Activated gamma-delta T cell (primary cell): Measurements from ENCODE around the gene CDK5RAP2.
"Not testable (repeated sequence)": the region's sequence is repeated elsewhere in the genome, so short reads cannot be mapped to it uniquely, and the experiment has no call there.

Source experiments
- DNase-seq: peaks from one replicate; lab custom pipeline; 2025; lab: John Stamatoyannopoulos, UW
- total RNA-seq, 2 donors: gene quantifications; one replicate each; lab custom pipeline; 2026; lab: John Stamatoyannopoulos, UW

CDK5RAP2 gene
- total RNA-seq: 146 to 153 reads per million in 2 donors

GRCh38 chr9:120580051-120580896 lies at the start of gene CDK5RAP2:
CDK5RAP2 (minus strand) TSS chr9:120580167; CDS start chr9:120579978, 189 bp downstream.
- DNase-seq: peak; percentile 78

GRCh38 chr9:120628925-120629497 lies 49.0 kb upstream of the CDK5RAP2 start:
- not testable (repeated sequence) for DNase-seq

GRCh38 chr9:120628207-120628924 lies 48.4 kb upstream of the CDK5RAP2 start:
- no peak for DNase-seq

- DNase-seq: no peak
Measured at GRCh38 chr9:120627073-120627472, 47.1 kb upstream of the CDK5RAP2 start.

- DNase-seq: no peak
Measured at GRCh38 chr9:120626512-120626911, 46.5 kb upstream of the CDK5RAP2 start.

- no peak for DNase-seq
Measured at GRCh38 chr9:120625222-120625621, 45.3 kb upstream of the CDK5RAP2 start.

- DNase-seq: no peak
Measured at GRCh38 chr9:120622790-120623189, 42.8 kb upstream of the CDK5RAP2 start.

GRCh38 chr9:120621941-120622340 lies 42.0 kb upstream of the CDK5RAP2 start:
- no peak for DNase-seq

GRCh38 chr9:120619751-120620655 lies 40.0 kb upstream of the CDK5RAP2 start:
- no peak for DNase-seq

GRCh38 chr9:120616966-120617935 lies 37.3 kb upstream of the CDK5RAP2 start:
- no peak for DNase-seq

- DNase-seq: no peak
Measured at GRCh38 chr9:120612218-120612617, 32.3 kb upstream of the CDK5RAP2 start.

GRCh38 chr9:120611690-120612068 lies 31.7 kb upstream of the CDK5RAP2 start:
- DNase-seq: no peak

- DNase-seq: no peak
Measured at GRCh38 chr9:120610975-120611689, 31.2 kb upstream of the CDK5RAP2 start.

GRCh38 chr9:120609636-120610035 lies 29.7 kb upstream of the CDK5RAP2 start:
- no peak for DNase-seq

GRCh38 chr9:120608421-120608820 lies 28.5 kb upstream of the CDK5RAP2 start:
- no peak for DNase-seq

- no peak for DNase-seq
Measured at GRCh38 chr9:120603591-120603990, 23.6 kb upstream of the CDK5RAP2 start.

GRCh38 chr9:120603010-120603409 lies 23.0 kb upstream of the CDK5RAP2 start:
- DNase-seq: no peak

- no peak for DNase-seq
Measured at GRCh38 chr9:120593955-120594277, 13.9 kb upstream of the CDK5RAP2 start.

GRCh38 chr9:120593250-120593954 lies 13.4 kb upstream of the CDK5RAP2 start:
- DNase-seq: no peak
